NCI-H82 treated with DMSO at 0.1 percent for 48 hours (cell line): ENCODE results near the gene ABHD3.
"Not testable (repeated sequence)": the region's sequence is repeated elsewhere in the genome, so short reads cannot be mapped to it uniquely, and the experiment has no call there.

Experiments used
- DNase-seq: peaks from one replicate; lab custom pipeline; 2025; ENCODE audit not compliant: unreplicated experiment; lab: John Stamatoyannopoulos, UW

ABHD3 gene

GRCh38 chr18:21706386-21706865, 1.9 kb upstream of the ABHD3 start:
- DNase-seq: no peak

- DNase-seq: no peak
Observed at GRCh38 chr18:21703241-21703820, 1.2 kb downstream of the ABHD3 start.

GRCh38 chr18:21702602-21703001, 2.0 kb downstream of the ABHD3 start:
- no peak for DNase-seq

GRCh38 chr18:21701621-21702020, 3.0 kb downstream of the ABHD3 start:
- no peak for DNase-seq

GRCh38 chr18:21700528-21701075, 4.0 kb downstream of the ABHD3 start:
- DNase-seq: no peak

GRCh38 chr18:21693322-21693721, 11.3 kb downstream of the ABHD3 start:
- DNase-seq: no peak

GRCh38 chr18:21689736-21690135, 14.8 kb downstream of the ABHD3 start:
- DNase-seq: no peak

GRCh38 chr18:21686282-21687105, 18.1 kb downstream of the ABHD3 start:
- DNase-seq: no peak

- DNase-seq: not testable (repeated sequence)
Observed at GRCh38 chr18:21685556-21685981, 19.0 kb downstream of the ABHD3 start.

GRCh38 chr18:21684731-21685130, 19.8 kb downstream of the ABHD3 start:
- no peak for DNase-seq

- DNase-seq: no peak
Observed at GRCh38 chr18:21682371-21683051, 22.1 kb downstream of the ABHD3 start.

- no peak for DNase-seq
Observed at GRCh38 chr18:21680161-21680560, 24.4 kb downstream of the ABHD3 start.

- DNase-seq: no peak
Observed at GRCh38 chr18:21678859-21679258, 25.7 kb downstream of the ABHD3 start.

GRCh38 chr18:21675354-21675753, 29.2 kb downstream of the ABHD3 start:
- not testable (repeated sequence) for DNase-seq

- DNase-seq: no peak
Observed at GRCh38 chr18:21672521-21673267, 31.9 kb downstream of the ABHD3 start.

- DNase-seq: no peak
Observed at GRCh38 chr18:21669736-21670285, 34.8 kb downstream of the ABHD3 start.

- DNase-seq: no peak
Observed at GRCh38 chr18:21664069-21664468, 40.5 kb downstream of the ABHD3 start.

GRCh38 chr18:21663578-21663977, 41.0 kb downstream of the ABHD3 start:
- no peak for DNase-seq

GRCh38 chr18:21662581-21662980, 42.0 kb downstream of the ABHD3 start:
- DNase-seq: no peak

- DNase-seq: no peak
Observed at GRCh38 chr18:21660078-21660477, 44.5 kb downstream of the ABHD3 start.

- no peak for DNase-seq
Observed at GRCh38 chr18:21656402-21656801, 48.2 kb downstream of the ABHD3 start.
